ENCODE results near the gene UGT1A6.

DNA sequence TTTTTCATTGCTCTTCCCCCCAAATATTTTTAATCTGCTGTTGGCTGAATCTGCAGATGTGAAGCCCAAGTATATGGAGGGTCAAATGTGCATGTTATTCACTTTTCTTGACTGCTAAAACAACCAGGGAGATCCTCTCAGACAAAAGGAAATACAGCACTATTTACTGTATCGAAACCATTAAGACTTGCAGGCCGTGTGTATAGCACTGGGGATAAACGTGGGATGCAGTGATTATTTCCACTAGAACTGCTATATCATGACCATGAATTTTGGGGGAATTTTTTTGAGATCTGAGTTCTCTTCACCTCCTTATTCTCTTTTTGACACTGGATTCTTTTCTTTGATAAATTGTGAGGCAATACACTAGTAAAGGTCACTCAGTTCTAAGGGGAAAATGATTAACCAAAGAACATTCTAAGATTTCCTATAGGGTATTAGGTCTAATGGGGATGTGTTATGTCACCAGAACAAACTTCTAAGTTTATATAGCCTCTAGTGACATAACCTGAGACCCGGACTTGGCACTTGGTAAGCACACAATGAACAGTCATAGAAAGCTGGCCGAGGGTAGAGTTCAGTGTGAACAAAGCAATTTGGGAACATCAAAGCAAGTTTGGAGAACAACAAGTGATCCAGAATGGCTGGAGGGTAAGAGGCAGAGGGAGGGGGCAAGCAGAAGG, 52.5 kb downstream of the UGT1A6 start:
- TF ChIP-seq POLR2A (IDR thresholded peaks at IDR 0.05) (no peak), POLR2AphosphoS5 (IDR thresholded peaks at IDR 0.05) (no peak), EP300 (IDR thresholded peaks at IDR 0.05) (no peak)
- TF ChIP-seq, protein P1, sequence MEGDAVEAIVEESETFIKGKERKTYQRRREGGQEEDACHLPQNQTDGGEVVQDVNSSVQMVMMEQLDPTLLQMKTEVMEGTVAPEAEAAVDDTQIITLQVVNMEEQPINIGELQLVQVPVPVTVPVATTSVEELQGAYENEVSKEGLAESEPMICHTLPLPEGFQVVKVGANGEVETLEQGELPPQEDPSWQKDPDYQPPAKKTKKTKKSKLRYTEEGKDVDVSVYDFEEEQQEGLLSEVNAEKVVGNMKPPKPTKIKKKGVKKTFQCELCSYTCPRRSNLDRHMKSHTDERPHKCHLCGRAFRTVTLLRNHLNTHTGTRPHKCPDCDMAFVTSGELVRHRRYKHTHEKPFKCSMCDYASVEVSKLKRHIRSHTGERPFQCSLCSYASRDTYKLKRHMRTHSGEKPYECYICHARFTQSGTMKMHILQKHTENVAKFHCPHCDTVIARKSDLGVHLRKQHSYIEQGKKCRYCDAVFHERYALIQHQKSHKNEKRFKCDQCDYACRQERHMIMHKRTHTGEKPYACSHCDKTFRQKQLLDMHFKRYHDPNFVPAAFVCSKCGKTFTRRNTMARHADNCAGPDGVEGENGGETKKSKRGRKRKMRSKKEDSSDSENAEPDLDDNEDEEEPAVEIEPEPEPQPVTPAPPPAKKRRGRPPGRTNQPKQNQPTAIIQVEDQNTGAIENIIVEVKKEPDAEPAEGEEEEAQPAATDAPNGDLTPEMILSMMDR (IDR thresholded peaks at IDR 0.05), result no peak
